HG02852 (cell line): Measurements from ENCODE around the gene SNX25.

Experiments
- ATAC-seq: cut with Tn5 transposase; IDR thresholded peaks from one replicate; pipeline ENCODE4 v1.9.1; 2021; ENCODE audit warnings: mild to moderate bottlenecking, moderate library complexity; ENCODE audit not compliant: unreplicated experiment

The SNX25 gene

DNA sequence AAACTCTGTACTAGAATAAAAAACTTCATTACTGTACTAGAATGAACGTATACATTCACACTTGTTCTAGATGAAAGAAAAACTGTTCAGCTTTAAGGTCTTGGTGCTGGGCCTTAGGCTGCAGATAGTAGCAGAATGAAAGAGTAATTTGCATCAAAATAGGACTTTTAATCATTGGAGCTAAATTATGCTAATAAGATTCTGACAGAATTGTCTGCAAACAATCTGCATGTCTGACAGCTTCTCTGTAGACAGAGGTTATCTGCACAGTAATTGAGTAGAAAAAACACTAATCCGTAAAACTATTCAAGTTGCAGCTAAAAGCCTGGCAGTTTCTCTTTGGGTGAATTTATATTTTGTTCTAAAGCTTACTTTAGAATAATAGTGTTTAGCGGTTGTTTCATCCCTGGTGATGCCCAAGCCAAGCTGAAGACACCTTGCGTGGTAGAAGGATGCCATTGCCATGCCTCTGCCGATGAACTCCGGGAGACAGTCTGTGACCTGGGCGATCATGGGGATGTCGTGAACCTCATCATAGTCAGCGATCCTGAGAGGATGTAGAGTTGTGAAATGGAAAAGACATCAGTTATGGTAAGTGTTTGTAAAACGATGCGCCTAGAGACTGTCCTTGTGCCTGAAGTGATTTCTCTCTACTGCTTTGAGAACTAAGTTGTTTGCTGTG lies 161.0 kb downstream of the SNX25 start:
- ATAC-seq, result no peak

DNA sequence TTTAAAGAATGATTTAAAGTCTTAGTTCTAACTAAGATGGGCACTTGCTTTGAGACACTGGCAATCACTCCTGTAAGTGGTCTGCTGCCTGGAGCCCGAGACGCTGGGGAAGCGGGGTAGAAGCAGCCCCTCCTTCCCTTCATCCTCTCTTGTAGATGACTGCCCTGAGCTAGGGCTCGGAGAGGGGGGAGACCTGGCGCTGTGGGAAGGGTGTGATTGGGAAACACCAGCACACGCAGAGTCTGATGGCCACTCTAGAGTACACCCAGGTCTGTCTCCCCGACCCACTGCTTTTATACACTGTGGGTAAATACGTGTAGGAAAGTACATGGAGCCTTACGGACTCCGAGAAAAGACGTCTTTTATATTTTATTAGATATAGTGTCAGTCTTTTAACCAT lies 162.3 kb downstream of the SNX25 start:
- no peak for ATAC-seq

- no peak for ATAC-seq
These were observed 164.6 kb downstream of the SNX25 start for GRCh38 chr4:185374027-185374426.

DNA sequence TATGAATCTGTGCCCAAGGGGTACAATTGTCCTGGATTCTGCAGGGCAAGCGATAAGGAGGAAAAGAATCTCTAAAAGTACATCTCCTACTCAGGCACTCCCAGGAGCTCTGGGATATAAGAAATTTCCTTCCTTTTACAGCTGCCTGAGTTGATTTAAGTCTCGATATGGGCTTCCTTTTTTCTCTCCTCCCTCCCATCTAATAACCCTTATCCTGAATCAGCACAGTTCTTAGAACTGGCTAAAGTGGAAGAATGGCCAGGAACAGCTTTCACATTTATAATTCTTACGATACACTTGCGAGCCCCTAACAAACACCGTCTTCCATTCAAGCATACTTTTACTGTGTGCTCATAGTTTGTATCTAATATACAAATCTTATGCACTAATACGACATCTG lies 165.2 kb downstream of the SNX25 start:
- ATAC-seq, result no peak

GRCh38 chr4:185378264-185378663 lies 168.9 kb downstream of the SNX25 start:
- no peak for ATAC-seq

DNA sequence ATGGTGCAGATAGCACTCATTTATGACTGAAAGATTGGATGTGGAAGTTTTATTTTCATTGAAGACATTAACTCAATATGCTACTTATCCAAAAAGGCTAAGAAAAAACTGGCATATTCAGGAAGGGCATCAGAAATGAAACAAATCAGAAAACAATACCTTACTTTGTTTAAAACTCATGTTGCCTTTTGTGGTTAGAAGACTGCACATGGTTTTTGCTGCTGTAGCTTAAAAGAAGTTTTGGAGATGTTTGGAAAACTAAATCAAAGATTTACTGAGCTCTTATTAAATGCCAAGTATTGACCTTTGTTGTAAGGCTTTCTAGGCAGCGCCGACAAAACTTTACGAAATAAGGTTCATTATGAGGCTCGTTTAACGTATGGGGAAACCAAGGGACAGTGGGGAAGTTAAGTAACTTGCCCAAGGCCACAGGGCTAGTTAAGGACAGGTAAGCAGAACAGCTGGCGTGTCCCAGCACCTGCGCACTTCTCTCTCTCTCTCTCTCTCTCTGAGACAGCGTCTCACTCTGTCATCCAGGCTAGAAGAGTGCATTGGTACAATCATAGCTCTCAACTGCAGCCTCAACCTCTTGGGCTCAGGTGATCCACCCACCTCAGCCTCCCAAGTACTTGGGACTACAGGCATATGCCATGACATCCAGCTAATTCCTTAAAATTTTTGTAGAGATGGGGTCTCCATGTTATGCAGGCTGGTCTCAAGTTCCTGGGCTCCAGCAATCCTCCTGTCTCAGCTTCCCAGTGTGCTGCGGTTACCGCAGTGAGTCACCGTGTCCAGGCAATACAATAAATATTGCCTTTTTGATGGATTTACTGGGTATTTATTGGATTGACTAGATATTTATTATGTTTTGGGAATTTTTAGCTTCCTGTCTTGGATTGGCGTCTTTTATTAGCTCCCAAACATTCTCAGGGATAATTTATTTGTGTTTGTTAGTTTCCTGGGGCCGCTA lies 170.2 kb downstream of the SNX25 start:
- no peak for ATAC-seq

- no peak for ATAC-seq
These were observed 170.9 kb downstream of the SNX25 start for GRCh38 chr4:185380320-185380719.

DNA sequence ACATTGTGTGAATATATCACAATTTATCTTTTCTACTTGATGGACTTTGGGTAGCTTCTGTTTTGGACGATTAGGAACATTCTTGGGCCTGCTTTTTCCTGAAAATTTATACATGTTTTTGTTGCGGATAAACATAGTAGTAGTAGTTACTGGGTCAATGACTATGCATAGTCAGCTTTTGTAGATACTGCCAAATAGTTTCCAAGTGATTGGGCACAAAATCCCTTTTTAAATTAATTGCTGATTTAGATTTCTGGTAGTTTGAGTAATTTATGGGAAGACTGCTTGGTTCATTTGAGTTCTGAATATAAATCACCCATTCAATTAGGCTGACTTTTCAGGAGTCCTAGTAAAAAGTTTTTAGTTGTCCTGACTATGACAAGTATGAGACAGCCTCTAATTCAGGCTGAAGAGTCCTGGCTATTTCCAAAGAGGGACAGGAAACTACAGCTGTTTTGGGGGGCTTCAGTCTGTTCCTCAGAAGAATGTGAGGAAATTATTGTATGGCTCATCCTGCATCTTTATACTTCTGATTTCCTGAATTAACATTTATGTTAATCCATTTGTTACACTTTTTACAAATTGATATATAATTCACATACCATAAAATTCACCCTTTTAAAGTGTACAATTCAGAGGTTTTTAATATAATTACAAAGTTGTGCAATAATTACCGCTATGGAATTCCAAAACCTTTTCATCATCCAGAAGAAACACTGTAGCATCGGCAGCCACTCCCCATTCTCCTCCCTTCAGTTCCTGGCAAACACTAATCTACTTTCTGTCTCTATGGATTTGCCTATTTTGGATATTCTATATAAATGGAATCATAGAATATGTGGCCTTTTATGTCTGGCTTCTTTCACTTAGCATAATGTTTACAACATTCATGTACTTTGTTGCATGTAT lies 172.1 kb downstream of the SNX25 start:
- ATAC-seq, result no peak

DNA sequence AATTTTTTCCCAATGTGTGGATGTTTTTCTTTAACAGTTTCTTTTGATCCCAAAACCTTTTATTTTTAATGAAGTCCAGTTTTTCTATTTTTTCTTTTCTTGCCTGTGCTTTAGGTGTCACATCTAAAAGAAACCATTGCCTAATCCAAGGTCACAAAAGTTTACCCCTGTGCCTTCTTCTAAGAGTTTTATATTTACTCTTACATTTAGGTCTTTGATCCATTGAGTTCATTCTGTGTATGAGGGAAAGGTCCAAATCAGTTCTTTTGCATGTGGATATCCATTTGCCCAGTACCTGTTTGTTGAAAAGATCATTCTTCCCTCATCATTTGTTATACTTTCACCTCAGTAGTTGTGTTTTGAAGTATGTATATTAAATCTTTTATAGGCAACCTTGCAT lies 173.4 kb downstream of the SNX25 start:
- ATAC-seq, result no peak

GRCh38 chr4:185383451-185383850 lies 174.1 kb downstream of the SNX25 start:
- no peak for ATAC-seq

GRCh38 chr4:185384061-185384460 lies 174.7 kb downstream of the SNX25 start:
- ATAC-seq, result no peak

GRCh38 chr4:185384930-185385331 lies 175.5 kb downstream of the SNX25 start:
- no peak for ATAC-seq

GRCh38 chr4:185387957-185388356 lies 178.6 kb downstream of the SNX25 start:
- no peak for ATAC-seq

DNA sequence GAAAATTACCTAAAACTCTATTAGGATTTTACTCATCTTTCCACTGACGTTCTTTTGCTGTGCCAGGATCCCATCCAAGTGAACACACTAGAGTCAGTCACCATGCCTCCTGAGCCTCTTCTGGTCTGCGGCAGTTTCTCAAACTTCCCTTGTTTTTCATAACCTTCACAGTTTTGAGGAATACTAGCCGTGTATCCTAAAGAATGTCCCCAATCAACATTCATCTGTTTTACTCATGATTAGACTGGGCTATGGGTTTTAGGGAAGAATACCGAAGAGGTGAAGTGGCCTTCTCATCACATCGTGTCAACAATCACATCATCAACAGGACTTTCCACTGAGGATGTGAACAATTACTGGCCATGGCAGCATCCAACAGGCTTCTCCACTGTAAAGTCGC lies 181.5 kb downstream of the SNX25 start:
- ATAC-seq, result no peak

GRCh38 chr4:185392156-185392555 lies 182.8 kb downstream of the SNX25 start:
- ATAC-seq, result no peak

DNA sequence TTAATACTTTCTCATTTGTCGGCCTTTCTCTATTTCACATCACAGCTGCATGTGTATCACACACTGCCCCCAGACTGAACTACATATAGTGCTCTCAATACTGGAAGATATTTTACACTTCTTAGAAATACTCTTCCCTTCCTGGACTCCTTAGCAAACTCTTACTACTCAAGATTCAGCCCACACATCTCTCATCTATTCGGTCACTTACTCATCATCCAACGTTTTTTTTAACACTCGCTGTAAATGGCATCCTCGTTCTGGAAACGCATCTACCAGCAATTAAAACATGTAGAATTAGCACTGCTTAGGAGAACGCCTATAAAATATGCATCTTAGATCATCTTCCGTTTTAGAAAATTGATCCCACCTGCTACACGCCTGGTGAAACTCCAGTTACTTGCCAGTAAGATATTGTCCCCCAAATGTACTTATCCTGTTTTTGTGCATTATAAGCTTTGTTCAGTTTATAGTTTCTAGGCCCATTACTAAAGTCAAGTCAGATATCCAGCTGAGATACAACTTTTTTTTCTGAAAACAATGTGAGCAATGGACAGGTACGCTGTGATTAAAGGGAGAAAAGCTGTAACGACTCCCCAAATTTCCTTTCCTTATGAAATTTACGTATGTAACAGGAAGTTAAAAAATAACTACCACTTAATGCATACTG lies 185.3 kb downstream of the SNX25 start:
- no peak for ATAC-seq

DNA sequence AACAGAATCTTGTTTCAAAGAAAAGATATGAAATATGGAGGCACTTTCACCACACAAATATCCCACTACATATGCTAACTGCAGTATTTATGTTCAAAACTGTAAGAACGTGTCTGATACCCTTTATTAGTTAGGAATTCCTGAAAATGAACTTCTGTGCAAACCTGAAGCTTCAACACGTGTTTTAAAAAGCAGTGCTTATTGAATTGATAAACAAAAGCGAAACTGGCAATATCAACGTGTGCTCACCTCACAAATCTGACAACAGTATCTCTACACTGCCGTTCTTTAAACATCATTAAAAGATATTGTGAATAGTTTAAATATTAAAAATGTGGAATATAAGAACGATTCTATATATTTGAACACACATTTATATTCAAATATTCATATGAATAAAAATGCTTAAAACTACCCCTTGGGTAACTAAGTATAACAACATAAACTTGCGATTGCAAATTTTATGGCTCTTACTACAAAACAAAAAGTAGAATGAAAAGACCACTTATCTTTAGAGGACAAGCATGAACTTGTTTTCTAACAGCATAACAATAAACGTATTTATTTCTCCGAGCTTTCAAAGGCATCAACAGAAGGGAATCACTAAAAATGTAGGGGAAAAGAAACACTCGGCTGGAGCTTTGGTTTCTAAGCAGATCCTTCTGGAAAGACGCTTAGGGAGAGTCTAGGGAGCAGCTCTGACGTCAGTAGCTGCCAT lies 186.0 kb downstream of the SNX25 start, which contains the start of gene LRP2BP:
Gene LRP2BP (minus strand): TSS at position 687 of the 718 bp plus-strand sequence. CDS start 17,738 bp downstream, outside the sequence.
- ATAC-seq, result no peak

- ATAC-seq, result peak; percentile 81
These were observed 186.7 kb downstream of the SNX25 start for GRCh38 chr4:185395956-185396723.
